Measurements from ENCODE around the gene SPTBN5. TPM values are rescaled to one million over a fixed set of nuclear protein-coding genes. Genes with fewer than 3 reads are reported as not detected.
A peak's percentile ranks its signal among the peaks of the same experiment; 100 is the strongest.

The SPTBN5 gene
- total and polyA plus RNA-seq, 11 donors, result 0.31 to 5.6 (median 1.7) TPM

GRCh38 chr15:41905036-41905793 is 11.4 kb upstream of the SPTBN5 start:
- H3K4me3 ChIP-seq, result no peak overlapping the region
- H3K36me3 ChIP-seq, result peaks cover 0 to 92% (median 69%) of the 10 kb centered on the region in 9 donors
- H3K27me3 ChIP-seq, result no peaks in the 10 kb centered on the region
- ATAC-seq (peak in 2 of 4 donors; percentile 1 to 2), DNase-seq (peak in 1 of 5 donors; percentile 17)
- no peaks in the 10 kb centered on the region for H3K9me3 ChIP-seq
- no peak for TF ChIP-seq POLR2A (IDR thresholded peaks at IDR 0.05)
- no peak for TF ChIP-seq CTCF (IDR thresholded peaks at IDR 0.05)
- peak overlapping the region in 9 of 12 donors; percentile 9 to 67 (median 42) for H3K27ac ChIP-seq
- peaks cover 0 to 38% (median 21%) of the 10 kb centered on the region in 12 donors for H3K4me1 ChIP-seq
- WGBS, 4 donors, result 65 to 72% (median 68%) methylated on average over 12 to 14 of the region's 14 CpGs
- intact Hi-C loops (cut with DNase I), result loop anchor here in 4 of 10 donors (2.0 to 10.0 kb wide), 4 partner anchors 130 to 150 kb away; partner anchors contain the start of gene MAPKBP1 (in 3 of the 4)

- ATAC-seq (peak; percentile 48 to 75 (median 64)), DNase-seq (peak in 4 of 5 donors; percentile 63 to 67 (median 65))
- no peaks in the 10 kb centered on the region for H3K9me3 ChIP-seq
- H3K4me3 ChIP-seq, result no peak overlapping the region
- TF ChIP-seq POLR2A (IDR thresholded peaks at IDR 0.05) (no peak), CTCF (IDR thresholded peaks at IDR 0.05) (peak; percentile 78 to 89 (median 83))
- WGBS, 4 donors, result 14 to 16% (median 15%) methylated on average over 6 of the region's 6 CpGs
- no peaks in the 10 kb centered on the region for H3K27me3 ChIP-seq
- intact Hi-C loops (cut with DNase I), result loop anchor here in 8 of 10 donors (2.0 to 10.0 kb wide), 7 partner anchors 68 to 243 kb away; partner anchors contain the start of genes MAPKBP1 (in 5 of the 8), EHD4 (in 3 of the 8) and JMJD7 (in 3 of the 8)
- peaks cover 0 to 40% (median 21%) of the 10 kb centered on the region in 12 donors for H3K4me1 ChIP-seq
- peaks cover 0 to 92% (median 71%) of the 10 kb centered on the region in 9 donors for H3K36me3 ChIP-seq
- H3K27ac ChIP-seq, result peak overlapping the region in 9 of 12 donors; percentile 20 to 67 (median 42)
Observed at GRCh38 chr15:41904541-41905005, 10.7 kb upstream of the SPTBN5 start.

- Histone ChIP-seq H3K4me1 (peaks cover 0 to 32% (median 16%) of the 10 kb centered on the region in 12 donors), H3K36me3 (peaks cover 0 to 92% (median 71%) of the 10 kb centered on the region in 9 donors), H3K27ac (peak overlapping the region in 8 of 12 donors; percentile 31 to 67 (median 46)), H3K9me3 (no peaks in the 10 kb centered on the region), H3K4me3 (no peak overlapping the region), H3K27me3 (no peaks in the 10 kb centered on the region)
- TF ChIP-seq CTCF (IDR thresholded peaks at IDR 0.05) (no peak), POLR2A (IDR thresholded peaks at IDR 0.05) (no peak)
- intact Hi-C loops (cut with DNase I), result loop anchor here in 7 of 10 donors (2.0 to 10.0 kb wide), 7 partner anchors 69 to 244 kb away; partner anchors contain the start of genes EHD4 (in 3 of the 7), JMJD7 (in 3 of the 7) and MAPKBP1 (in 3 of the 7)
- WGBS, 4 donors, result 46 to 68% (median 66%) methylated on average over 8 to 13 of the region's 13 CpGs
- ATAC-seq, result peak in 2 of 4 donors; percentile 40 to 43
- DNase-seq, result peak in 1 of 5 donors; percentile 32
Observed at GRCh38 chr15:41903782-41904181, 9.9 kb upstream of the SPTBN5 start.

GRCh38 chr15:41901431-41901830 is 7.6 kb upstream of the SPTBN5 start:
- DNase-seq, result no peak
- TF ChIP-seq POLR2A (IDR thresholded peaks at IDR 0.05) (no peak), CTCF (IDR thresholded peaks at IDR 0.05) (no peak)
- peaks cover 0 to 25% (median 15%) of the 10 kb centered on the region in 12 donors for H3K4me1 ChIP-seq
- ATAC-seq, result no peak
- no peaks in the 10 kb centered on the region for H3K27me3 ChIP-seq
- H3K27ac ChIP-seq, result peak overlapping the region in 3 of 12 donors; percentile 2 to 31 (median 27)
- peaks cover 0 to 94% (median 69%) of the 10 kb centered on the region in 9 donors for H3K36me3 ChIP-seq
- 75 to 87% (median 81%) methylated on average over 5 of the region's 5 CpGs for WGBS, 4 donors
- no peaks in the 10 kb centered on the region for H3K9me3 ChIP-seq
- no peak overlapping the region for H3K4me3 ChIP-seq
- intact Hi-C loops (cut with DNase I), result loop anchor here in 7 of 10 donors (5.0 to 10.0 kb wide), 6 partner anchors 71 to 246 kb away; partner anchors contain the start of genes EHD4 (in 3 of the 7), JMJD7 (in 3 of the 7) and MAPKBP1 (in 3 of the 7)

All from heart left ventricle (tissue), 16 donors.